H1 (cell line): ENCODE results near the gene CEP41.

ENCODE experiments used
- CTCF ChIP-seq, 3 experiments: IDR thresholded peaks; 1 replicate in 2 of 3; 2 replicates in 1 of 3; pipeline versions ENCODE4 v1.5.1 to v1.6.1; 2011; ENCODE audit warnings: low read length in 3 of 3, mild to moderate bottlenecking in 3 of 3, inconsistent platforms in 2 of 3, low read depth in 1 of 3, moderate library complexity in 1 of 3; ENCODE audit not compliant: insufficient read depth in 1 of 3; ENCODE audit errors: control extremely low read depth in 1 of 3
- EP300 ChIP-seq, 2 experiments: IDR thresholded peaks; 1 replicate in 1 of 2; 2 replicates in 1 of 2; pipeline ENCODE4 v1.6.1; 2011 to 2012; ENCODE audit warnings: low read depth in 2 of 2, low read length in 2 of 2, mild to moderate bottlenecking in 2 of 2, borderline replicate concordance in 1 of 2, inconsistent platforms in 1 of 2, moderate library complexity in 1 of 2
- EZH2 ChIP-seq: fragments of 200-600 bp; sonication (generic); IDR thresholded peaks from 2 replicates; pipeline ENCODE4 v1.7.1; 2012; ENCODE audit warnings: low read depth, mild to moderate bottlenecking, moderate library complexity, low read length, inconsistent platforms; ENCODE audit not compliant: severe bottlenecking
- GABPA ChIP-seq: IDR thresholded peaks from 2 replicates; pipeline ENCODE4 v1.6.1; 2011; ENCODE audit warnings: mild to moderate bottlenecking, low read length, moderate library complexity, borderline replicate concordance; ENCODE audit not compliant: insufficient read depth
- POLR2A ChIP-seq, 2 experiments: IDR thresholded peaks; 1 replicate in 1 of 2; 2 replicates in 1 of 2; pipeline ENCODE4 v1.6.1; 2011; ENCODE audit warnings: low read depth in 2 of 2, low read length in 2 of 2, mild to moderate bottlenecking in 2 of 2; ENCODE audit errors: control extremely low read depth in 1 of 2
- POLR2AphosphoS5 ChIP-seq: IDR thresholded peaks from 2 replicates; pipeline ENCODE4 v1.6.1; 2011; ENCODE audit warnings: low read depth, low read length
- RBBP5 ChIP-seq: IDR thresholded peaks from 2 replicates; pipeline ENCODE4 v1.7.1; 2012; ENCODE audit warnings: low read depth, mild to moderate bottlenecking, inconsistent platforms, low read length, moderate library complexity, borderline replicate concordance
- RNF2 ChIP-seq: fragments of 200-900, 300-1000 bp; sonication (generic); IDR thresholded peaks from 2 replicates; pipeline ENCODE4 v1.7.1; 2016; ENCODE audit warnings: borderline replicate concordance, low read depth, mild to moderate bottlenecking, antibody characterized with exemption, low read length; ENCODE audit not compliant: poor library complexity, severe bottlenecking; ENCODE audit errors: missing control alignments
- RXRA ChIP-seq: IDR thresholded peaks from 2 replicates; pipeline ENCODE4 v1.6.1; 2011; ENCODE audit warnings: low read depth, mild to moderate bottlenecking, low read length, moderate library complexity; ENCODE audit not compliant: insufficient read depth

GRCh38 chr7:130421684-130422083, 19.1 kb downstream of the CEP41 start:
- TF ChIP-seq CTCF (IDR thresholded peaks at IDR 0.05; ENCODE audit: control extremely low read depth in 1 of 3, insufficient read depth in 1 of 3, low read depth in 1 of 3, low read length in 3 of 3) = no peak
- no peak for TF ChIP-seq RXRA
- no peak for TF ChIP-seq RNF2
- TF ChIP-seq EP300 (IDR thresholded peaks at IDR 0.05; ENCODE audit: borderline replicate concordance in 1 of 2, low read depth in 2 of 2, low read length in 2 of 2) = no peak
- TF ChIP-seq POLR2AphosphoS5 = no peak
- TF ChIP-seq POLR2A (IDR thresholded peaks at IDR 0.05; ENCODE audit: control extremely low read depth in 1 of 2, low read depth in 2 of 2, low read length in 2 of 2) = no peak
- TF ChIP-seq EZH2 = no peak
- TF ChIP-seq RBBP5 = no peak
- TF ChIP-seq GABPA = no peak
